K562 (cell line): Measurements from ENCODE around the gene SHANK3.
"Not testable (repeated sequence)": the region's sequence is repeated elsewhere in the genome, so short reads cannot be mapped to it uniquely, and the experiment has no call there.

Experiments used
- CHAMP1 ChIP-seq: fragments of 450-650 bp; IDR thresholded peaks from 2 replicates; pipeline ENCODE4 v1.6.1; 2016; ENCODE audit warnings: mild to moderate bottlenecking
- CLOCK ChIP-seq: fragments of 250-450 bp; sonication (Bioruptor Pico); IDR thresholded peaks from 2 replicates; pipeline ENCODE4 v1.4.0; 2020; ENCODE audit warnings: mild to moderate bottlenecking, moderate library complexity, borderline replicate concordance
- ELK1 ChIP-seq: sonication (generic); formaldehyde crosslinking; IDR thresholded peaks from 2 replicates; pipeline ENCODE4 v1.8.1; 2022; ENCODE audit warnings: missing genetic modification reagents
- HDAC6 ChIP-seq: IDR thresholded peaks from 2 replicates; pipeline ENCODE4 v1.6.1; 2012; ENCODE audit warnings: low read depth, mild to moderate bottlenecking, control low read depth, inconsistent platforms, low read length, moderate library complexity
- JUN ChIP-seq, 2 experiments: sonication (generic) in 1 of 2; formaldehyde crosslinking in 1 of 2; IDR thresholded peaks; 2 replicates each; pipeline versions ENCODE4 v1.6.1 to v1.8.0; 2012 to 2022; ENCODE audit warnings: borderline replicate concordance in 2 of 2, mild to moderate bottlenecking in 2 of 2, improper control_type of control experiment in 1 of 2, low read depth in 1 of 2, low read length in 1 of 2, missing genetic modification reagents in 1 of 2
- JUND ChIP-seq, 2 experiments: IDR thresholded peaks; 2 replicates in 1 of 2; 3 replicates in 1 of 2; pipeline ENCODE4 v1.6.1; 2011; ENCODE audit warnings: borderline replicate concordance in 2 of 2, low read depth in 2 of 2, low read length in 2 of 2, improper control_type of control experiment in 1 of 2, missing biosample characterization in 1 of 2, missing genetic modification characterization in 1 of 2, missing genetic modification reagents in 1 of 2
- MCM7 ChIP-seq, 2 experiments: fragments of 450-650 bp; IDR thresholded peaks; 2 replicates each; pipeline ENCODE4 v1.6.1; 2016 to 2018
- MLLT1 ChIP-seq, 2 experiments: fragments of 450-650 bp; IDR thresholded peaks; 2 replicates each; pipeline ENCODE4 v1.6.1; 2016
- POLR2A ChIP-seq: fragments of 450-650 bp; conservative IDR thresholded peaks from 2 replicates; pipeline ENCODE4 v1.6.1; 2016
- REST ChIP-seq, 2 experiments: fragments of 450-650 bp; formaldehyde crosslinking in 1 of 2; IDR thresholded peaks; 2 replicates each; pipeline versions ENCODE4 v1.4.0 to v1.6.1; 2014 to 2020; ENCODE audit warnings: mild to moderate bottlenecking in 2 of 2, borderline replicate concordance in 1 of 2, low read depth in 1 of 2
- SMARCC2 ChIP-seq: fragments of 450-650 bp; IDR thresholded peaks from 2 replicates; pipeline ENCODE4 v1.6.1; 2017; ENCODE audit warnings: antibody characterized with exemption, moderate library complexity, mild to moderate bottlenecking, low read depth

- not testable (repeated sequence) for TF ChIP-seq HDAC6; ELK1 (CRISPR knock-in tag); SMARCC2; MLLT1 (IDR thresholded peaks at IDR 0.05); MCM7 (IDR thresholded peaks at IDR 0.05); REST (IDR thresholded peaks at IDR 0.05; ENCODE audit: borderline replicate concordance); REST (CRISPR knock-in tag; IDR thresholded peaks at IDR 0.05; ENCODE audit: low read depth); JUND (IDR thresholded peaks at IDR 0.05; ENCODE audit: borderline replicate concordance, low read depth, low read length); JUND (tag; IDR thresholded peaks at IDR 0.05; ENCODE audit: borderline replicate concordance, low read depth, low read length); JUN (IDR thresholded peaks at IDR 0.05; ENCODE audit: borderline replicate concordance, low read depth, low read length); JUN (CRISPR knock-in tag; IDR thresholded peaks at IDR 0.05; ENCODE audit: borderline replicate concordance); CLOCK (CRISPR knock-in tag); CHAMP1; POLR2A
These were observed 12.9 kb upstream of the SHANK3 start for GRCh38 chr22:50659711-50660110.
